Neuronal stem cell (in vitro differentiated cells): ENCODE data around the gene DOCK7.
"Not testable (repeated sequence)": the region's sequence is repeated elsewhere in the genome, so short reads cannot be mapped to it uniquely, and the experiment has no call there.

Source experiments
- DNase-seq: peaks from one replicate; pipeline ENCODE4 v3.0.0-alpha.2; 2013; ENCODE audit warnings: low spot score
- H2AFZ ChIP-seq: one replicate; pipeline ENCODE4 v1.6.1; 2013; ENCODE audit warnings: mild to moderate bottlenecking, low read length, inconsistent platforms
- H2AK5ac ChIP-seq: 2 replicates; pipeline ENCODE4 v1.6.1; 2013; ENCODE audit warnings: low read depth, mild to moderate bottlenecking, inconsistent platforms, low read length, moderate library complexity, mixed read lengths
- H2BK120ac ChIP-seq: 2 replicates; pipeline ENCODE4 v1.6.1; 2013; ENCODE audit warnings: low read depth, mild to moderate bottlenecking, inconsistent platforms, low read length, moderate library complexity, mixed read lengths
- H2BK12ac ChIP-seq: one replicate; pipeline ENCODE4 v1.6.1; 2013; ENCODE audit warnings: low read length, inconsistent platforms
- H2BK15ac ChIP-seq: 2 replicates; pipeline ENCODE4 v1.6.1; 2013; ENCODE audit warnings: mild to moderate bottlenecking, low read length, inconsistent platforms, mixed read lengths
- H2BK5ac ChIP-seq: one replicate; pipeline ENCODE4 v1.6.1; 2013; ENCODE audit warnings: inconsistent platforms, mild to moderate bottlenecking, low read length, moderate library complexity
- H3K14ac ChIP-seq: one replicate; pipeline ENCODE4 v1.6.1; 2013; ENCODE audit warnings: low read length, inconsistent platforms
- H3K18ac ChIP-seq: 2 replicates; pipeline ENCODE4 v1.6.1; 2013; ENCODE audit warnings: low read length, inconsistent platforms
- H3K23ac ChIP-seq: 2 replicates; pipeline ENCODE4 v1.6.1; 2013; ENCODE audit warnings: low read depth, mild to moderate bottlenecking, mixed read lengths, low read length, inconsistent platforms; ENCODE audit not compliant: poor library complexity
- H3K27ac ChIP-seq: replicated peaks from 3 replicates; pipeline ENCODE4 v1.5.1; 2013; ENCODE audit warnings: low read length, inconsistent platforms
- H3K27me3 ChIP-seq, 3 experiments: 2 replicates each; pipeline ENCODE4 v1.6.1; 2013; ENCODE audit warnings: low read length in 3 of 3, mild to moderate bottlenecking in 2 of 3, inconsistent platforms in 1 of 3, low read depth in 1 of 3, mixed read lengths in 1 of 3, moderate library complexity in 1 of 3; ENCODE audit not compliant: control insufficient read depth in 3 of 3, insufficient read depth in 3 of 3
- H3K36me3 ChIP-seq, 2 donors: replicated peaks in 1 of 2; 2 replicates each; pipeline ENCODE4 v1.6.1; 2013; ENCODE audit warnings: low read length in 2 of 2; ENCODE audit not compliant: control insufficient read depth in 2 of 2, insufficient read depth in 2 of 2
- H3K4ac ChIP-seq: 2 replicates; pipeline ENCODE4 v1.6.1; 2013; ENCODE audit warnings: inconsistent platforms, mild to moderate bottlenecking, low read length, moderate library complexity
- H3K4me1 ChIP-seq, 2 donors: 1 replicate in 1 of 2; 2 replicates in 1 of 2; pipeline ENCODE4 v1.6.1; 2013; ENCODE audit warnings: low read length in 2 of 2, low read depth in 1 of 2; ENCODE audit not compliant: control insufficient read depth in 2 of 2, insufficient read depth in 1 of 2
- H3K4me2 ChIP-seq: one replicate; pipeline ENCODE4 v1.6.1; 2013; ENCODE audit warnings: mild to moderate bottlenecking, low read length, inconsistent platforms; ENCODE audit not compliant: insufficient read depth, poor library complexity, severe bottlenecking
- H3K4me3 ChIP-seq, 2 donors: 2 replicates each; pipeline ENCODE4 v1.5.1; 2013; ENCODE audit warnings: low read length in 2 of 2, mild to moderate bottlenecking in 2 of 2, inconsistent platforms in 1 of 2, moderate library complexity in 1 of 2
- H3K79me1 ChIP-seq: one replicate; pipeline ENCODE4 v1.6.1; 2013; ENCODE audit warnings: low read depth, mild to moderate bottlenecking, inconsistent platforms, low read length, moderate library complexity
- H3K9ac ChIP-seq: one replicate; pipeline ENCODE4 v1.6.1; 2013; ENCODE audit warnings: mild to moderate bottlenecking, low read depth, low read length, inconsistent platforms; ENCODE audit not compliant: poor library complexity
- H3K9me3 ChIP-seq, 2 donors: replicated peaks in 1 of 2; 2 replicates each; pipeline versions ENCODE3 to v1.6.1; 2013; ENCODE audit warnings: low read length in 2 of 2, mild to moderate bottlenecking in 2 of 2, inconsistent platforms in 1 of 2, low read depth in 1 of 2, mixed read lengths in 1 of 2, moderate library complexity in 1 of 2; ENCODE audit not compliant: control insufficient read depth in 2 of 2, insufficient read depth in 1 of 2
- H4K8ac ChIP-seq: one replicate; pipeline ENCODE4 v1.6.1; 2013; ENCODE audit warnings: low read depth, mild to moderate bottlenecking, inconsistent platforms, low read length, moderate library complexity
- H4K91ac ChIP-seq: one replicate; pipeline ENCODE4 v1.6.1; 2013; ENCODE audit warnings: low read length, low read depth, mild to moderate bottlenecking, inconsistent platforms; ENCODE audit not compliant: poor library complexity
- WGBS, 2 donors: extraction: QIAGEN DNeasy Blood & Tissue Kit; methylation state at CpG; one replicate each; pipeline ENCODE4 v1.1.7; 2013; ENCODE audit warnings: missing lambda C conversion rate in 2 of 2, mixed read lengths in 1 of 2; ENCODE audit not compliant: insufficient read length in 2 of 2, insufficient replicate concordance in 1 of 2; ENCODE audit errors: extremely low coverage in 2 of 2; 5-methylcytosine and 5-hydroxymethylcytosine counted together

DOCK7 gene

GRCh38 chr1:62723883-62724282 lies 35.7 kb upstream of the DOCK7 start:
- Histone ChIP-seq H3K79me1 (no peaks in the 10 kb centered on the region), H4K91ac (peak overlapping the region; percentile 72), H3K4me1 (peaks cover 13 to 21% of the 10 kb centered on the region in 2 donors), H2BK12ac (peak overlapping the region; percentile 6), H3K4me2 (no peak overlapping the region), H2BK5ac (no peak overlapping the region), H3K23ac (no peak overlapping the region), H2AK5ac (peak overlapping the region; percentile 86), H3K4me3 (no peak overlapping the region), H3K36me3 (no peaks in the 10 kb centered on the region), H2AFZ (no peak overlapping the region), H3K9me3 (no peaks in the 10 kb centered on the region), H3K27ac (no peak overlapping the region), H2BK15ac (peak overlapping the region; percentile 75), H3K18ac (peak overlapping the region; percentile 38), H3K9ac (no peak overlapping the region), H4K8ac (no peak overlapping the region), H2BK120ac (no peak overlapping the region), H3K4ac (no peak overlapping the region), H3K27me3 (no peaks in the 10 kb centered on the region), H3K14ac (no peak overlapping the region)
- no peak for DNase-seq
- no CpG with 5 or more reads among the region's 2 CpGs for WGBS, 2 donors

GRCh38 chr1:62722796-62723195 lies 34.6 kb upstream of the DOCK7 start:
- Histone ChIP-seq H3K4ac (no peak overlapping the region), H3K9me3 (no peaks in the 10 kb centered on the region), H3K23ac (no peak overlapping the region), H2BK12ac (no peak overlapping the region), H3K14ac (no peak overlapping the region), H2AFZ (no peak overlapping the region), H2BK5ac (no peak overlapping the region), H3K4me3 (no peak overlapping the region), H3K9ac (no peak overlapping the region), H2BK120ac (no peak overlapping the region), H2BK15ac (no peak overlapping the region), H3K4me1 (peaks cover 10 to 21% of the 10 kb centered on the region in 2 donors), H3K18ac (no peak overlapping the region), H3K27ac (no peak overlapping the region), H2AK5ac (no peak overlapping the region), H3K36me3 (no peaks in the 10 kb centered on the region), H4K8ac (no peak overlapping the region), H4K91ac (no peak overlapping the region), H3K4me2 (no peak overlapping the region), H3K79me1 (no peaks in the 10 kb centered on the region), H3K27me3 (no peaks in the 10 kb centered on the region)
- DNase-seq: no peak

DNA sequence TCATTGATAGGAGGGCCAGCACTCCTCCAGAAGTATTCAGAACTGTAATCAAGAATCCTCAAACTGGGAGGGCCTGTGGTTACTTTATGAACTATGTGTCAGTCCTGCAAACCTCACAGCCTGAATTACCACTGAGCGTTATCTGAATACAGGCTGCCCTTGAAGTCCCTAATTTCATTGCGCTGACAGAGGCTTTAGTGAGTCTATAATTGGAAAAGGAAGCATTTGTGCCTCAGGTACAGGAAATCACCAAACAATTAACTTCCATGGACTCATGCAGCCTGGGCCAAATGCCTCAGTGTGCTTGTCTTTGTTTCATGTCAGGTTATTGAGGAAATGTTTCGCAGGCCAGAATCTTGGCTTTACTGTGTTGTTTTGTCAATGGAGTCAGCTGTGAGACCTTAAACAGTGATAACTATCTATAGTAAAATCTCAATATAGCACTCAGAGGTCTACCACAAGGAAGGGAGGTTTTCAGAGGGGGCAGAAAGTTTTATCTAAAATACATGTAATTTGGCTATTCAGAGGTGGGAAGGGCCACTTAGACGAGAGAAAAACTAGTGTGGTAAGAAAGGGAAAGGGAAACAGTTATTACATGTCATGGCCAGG lies 32.9 kb upstream of the DOCK7 start:
- H3K18ac ChIP-seq: no peak overlapping the region
- H2BK12ac ChIP-seq: no peak overlapping the region
- no peak overlapping the region for H3K14ac ChIP-seq
- H3K27me3 ChIP-seq: no peaks in the 10 kb centered on the region
- no peak overlapping the region for H3K4me3 ChIP-seq
- H3K23ac ChIP-seq: no peak overlapping the region
- H3K79me1 ChIP-seq: no peaks in the 10 kb centered on the region
- no CpG with 5 or more reads among the region's 4 CpGs for WGBS, 2 donors
- no peak for DNase-seq
- H2BK15ac ChIP-seq: no peak overlapping the region
- no peak overlapping the region for H3K4me2 ChIP-seq
- H3K4me1 ChIP-seq: peaks cover 9 to 20% of the 10 kb centered on the region in 2 donors
- no peak overlapping the region for H4K8ac ChIP-seq
- H2BK120ac ChIP-seq: no peak overlapping the region
- H3K36me3 ChIP-seq: no peaks in the 10 kb centered on the region
- no peaks in the 10 kb centered on the region for H3K9me3 ChIP-seq
- H3K27ac ChIP-seq: no peak overlapping the region
- no peak overlapping the region for H3K9ac ChIP-seq
- H2AK5ac ChIP-seq: no peak overlapping the region
- H3K4ac ChIP-seq: no peak overlapping the region
- peak overlapping the region; percentile 73 for H2AFZ ChIP-seq
- no peak overlapping the region for H2BK5ac ChIP-seq
- H4K91ac ChIP-seq: no peak overlapping the region

- not testable (repeated sequence) for H3K4me3 ChIP-seq, H3K9ac ChIP-seq, H3K23ac ChIP-seq, H3K79me1 ChIP-seq, H2BK12ac ChIP-seq, H2BK120ac ChIP-seq, H3K9me3 ChIP-seq, H2BK5ac ChIP-seq, H3K27ac ChIP-seq, H3K14ac ChIP-seq, H2AFZ ChIP-seq, H3K27me3 ChIP-seq, H4K8ac ChIP-seq, H3K18ac ChIP-seq, H4K91ac ChIP-seq, H3K36me3 ChIP-seq, DNase-seq, H3K4ac ChIP-seq, H2BK15ac ChIP-seq, H3K4me2 ChIP-seq, H2AK5ac ChIP-seq
- WGBS, 2 donors: no CpG with 5 or more reads among the region's 2 CpGs
- peaks cover 4 to 12% of the 10 kb centered on the region in 2 donors for H3K4me1 ChIP-seq
Measured at GRCh38 chr1:62718400-62718799, 30.2 kb upstream of the DOCK7 start.
